Psoas muscle (tissue), 8 donors: Measurements from ENCODE around the gene DIP2C. TPM values are rescaled to one million over a fixed set of nuclear protein-coding genes. Genes with fewer than 3 reads are reported as not detected.

ENCODE experiments used
- ATAC-seq, 4 donors: fragments of 200-7000 bp; cut with Tn5 transposase; one replicate each; pipeline ENCODE4 v1.9.1; 2020; ENCODE audit warnings: moderate library complexity in 3 of 4, mild to moderate bottlenecking in 2 of 4
- DNase-seq, 2 donors: peaks; one replicate each; pipeline ENCODE4 v3.0.0-alpha.2; 2020
- H3K27ac ChIP-seq: fragments of 200-600 bp; one replicate; pipeline ENCODE4 v1.8.0; 2022
- H3K27me3 ChIP-seq, 3 donors: fragments of 200-600 bp in 1 of 3; one replicate each; pipeline versions ENCODE4 v1.6.1 to v1.8.0; 2013 to 2022; ENCODE audit warnings: low read length in 2 of 3, mild to moderate bottlenecking in 2 of 3, moderate library complexity in 1 of 3; ENCODE audit not compliant: insufficient read depth in 3 of 3
- H3K36me3 ChIP-seq, 2 donors: fragments of 200-600 bp in 1 of 2; one replicate each; pipeline versions ENCODE4 v1.6.1 to v1.8.0; 2013 to 2022; ENCODE audit warnings: low read depth in 1 of 2, mild to moderate bottlenecking in 1 of 2, moderate library complexity in 1 of 2; ENCODE audit not compliant: insufficient read depth in 1 of 2
- H3K4me1 ChIP-seq: fragments of 200-600 bp; one replicate; pipeline ENCODE4 v1.8.0; 2022
- H3K4me3 ChIP-seq: fragments of 200-600 bp; one replicate; pipeline ENCODE4 v1.8.0; 2022; ENCODE audit warnings: mild to moderate bottlenecking
- H3K9me3 ChIP-seq: fragments of 200-600 bp; one replicate; pipeline ENCODE4 v1.8.0; 2022
- CTCF ChIP-seq: fragments of 200-600 bp; IDR thresholded peaks from one replicate; pipeline ENCODE4 v1.8.0; 2022; ENCODE audit warnings: antibody characterized with exemption
- WGBS, 3 donors: extraction: QIAGEN DNeasy Blood & Tissue Kit; methylation state at CpG; one replicate each; pipeline versions ENCODE4 v1.1.6 to v1.1.7; 2013; 5-methylcytosine and 5-hydroxymethylcytosine counted together
- intact Hi-C, 2 donors: fragments of 100-400 bp; cut with DNase I; formaldehyde crosslinking; loops; one replicate each; pipeline versions ENCODE4 v1.11.0 to v1.14.2; 2022
- polyA plus RNA-seq, 3 donors: library from polyadenylated mRNA; stranded (reverse); fragments of 200-250 nt; gene quantifications; one replicate each; pipeline ENCODE4 v1.2.3, GENCODE V29; 2013
- total RNA-seq, 4 donors: library from RNA; stranded (reverse); fragmentation: NEBNext Ultra II Directional in 2 of 4; extraction: Animal tissue kit (Norgen Biotek cat#: 25700) in 2 of 4; gene quantifications; one replicate each; pipeline versions ENCODE4 v1.2.1 to v1.2.4, GENCODE V29; 2021 to 2023
- donor health status: healthy with polysubstance abuse.
- donor health status: DM: no; HTN: no; CAD: no; lungs with moderate emphysema.
- donor health status: Bipolar disorder and iron deficiency.
- donor health status: healthy.
- donor health status: DM: yes; HTN: yes; CAD: no.
- donor health status: DM: no; HTN: no; CAD: no.
- donor health status: DM: no; HTN: no; CAD: no.
- donor health status: DM: yes; HTN: yes; CAD: no.

Gene DIP2C
- total and polyA plus RNA-seq, 7 donors = 7.7 to 32.0 (median 25.0) TPM

- Histone ChIP-seq H3K27ac (no peak overlapping the region), H3K36me3 (no peaks in the 10 kb centered on the region), H3K27me3 (peaks cover 0 to 3% (median 2%) of the 10 kb centered on the region in 3 donors), H3K4me3 (no peak overlapping the region), H3K4me1 (no peaks in the 10 kb centered on the region), H3K9me3 (no peaks in the 10 kb centered on the region)
- no peak for DNase-seq
- intact Hi-C loops = no loop called here
- TF ChIP-seq CTCF = no peak
- WGBS, 3 donors = 56 to 68% (median 65%) methylated on average over 8 of the region's 8 CpGs
- ATAC-seq = no peak
These were observed 39.7 kb upstream of the DIP2C start for GRCh38 chr10:729213-729612.

GRCh38 chr10:728603-729002 lies 39.1 kb upstream of the DIP2C start:
- H3K4me3 ChIP-seq = no peak overlapping the region
- WGBS, 3 donors = 74 to 83% (median 81%) methylated on average over 7 to 8 of the region's 8 CpGs
- DNase-seq (no peak), ATAC-seq (no peak)
- TF ChIP-seq CTCF = no peak
- no peaks in the 10 kb centered on the region for H3K36me3 ChIP-seq
- peaks cover 0 to 3% (median 2%) of the 10 kb centered on the region in 3 donors for H3K27me3 ChIP-seq
- H3K27ac ChIP-seq = no peak overlapping the region
- no peaks in the 10 kb centered on the region for H3K9me3 ChIP-seq
- no peaks in the 10 kb centered on the region for H3K4me1 ChIP-seq
- intact Hi-C loops = no loop called here

GRCh38 chr10:727162-727790 lies 37.8 kb upstream of the DIP2C start:
- Histone ChIP-seq H3K27me3 (peaks cover 0 to 2% (median 0%) of the 10 kb centered on the region in 3 donors), H3K4me1 (no peaks in the 10 kb centered on the region), H3K27ac (no peak overlapping the region), H3K9me3 (no peaks in the 10 kb centered on the region), H3K36me3 (no peaks in the 10 kb centered on the region), H3K4me3 (no peak overlapping the region)
- intact Hi-C loops = no loop called here
- no peak for ATAC-seq
- 55 to 71% (median 58%) methylated on average over 15 of the region's 15 CpGs for WGBS, 3 donors
- no peak for DNase-seq
- TF ChIP-seq CTCF = no peak

GRCh38 chr10:725786-726185 lies 36.3 kb upstream of the DIP2C start:
- H3K27me3 ChIP-seq = peaks cover 0 to 2% (median 0%) of the 10 kb centered on the region in 3 donors
- DNase-seq = no peak
- H3K36me3 ChIP-seq = no peaks in the 10 kb centered on the region
- ATAC-seq = no peak
- TF ChIP-seq CTCF = no peak
- no peaks in the 10 kb centered on the region for H3K9me3 ChIP-seq
- H3K4me3 ChIP-seq = no peak overlapping the region
- no peaks in the 10 kb centered on the region for H3K4me1 ChIP-seq
- WGBS, 3 donors = 65 to 84% (median 71%) methylated on average over 11 of the region's 11 CpGs
- no peak overlapping the region for H3K27ac ChIP-seq
- intact Hi-C loops = no loop called here

- DNase-seq (no peak), ATAC-seq (no peak)
- Histone ChIP-seq H3K27ac (no peak overlapping the region), H3K27me3 (peaks cover 0 to 2% (median 0%) of the 10 kb centered on the region in 3 donors), H3K4me1 (no peaks in the 10 kb centered on the region), H3K9me3 (no peaks in the 10 kb centered on the region), H3K4me3 (no peak overlapping the region), H3K36me3 (no peaks in the 10 kb centered on the region)
- intact Hi-C loops = no loop called here
- no peak for TF ChIP-seq CTCF
- 62 to 69% (median 65%) methylated on average over 12 of the region's 12 CpGs for WGBS, 3 donors
These were observed 35.8 kb upstream of the DIP2C start for GRCh38 chr10:725302-725701.
